HL-60 (cell line): ENCODE data around the gene ZBTB34.
A peak's percentile ranks its signal among the peaks of the same experiment; 100 is the strongest.

Experiments
- DNase-seq, 2 experiments: peaks; one replicate each; pipeline ENCODE4 v3.0.0-alpha.2; 2010 to 2020; ENCODE audit warnings: low read depth in 1 of 2, low spot score in 1 of 2
- H3K27ac ChIP-seq: fragments of 250-450 bp; sonication (Bioruptor Pico); replicated peaks from 2 replicates; pipeline ENCODE4 v1.5.1; 2020; ENCODE audit warnings: mild to moderate bottlenecking, moderate library complexity
- H3K27me3 ChIP-seq: fragments of 250-450 bp; sonication (Bioruptor Pico); 2 replicates; pipeline ENCODE4 v1.5.1; 2021; ENCODE audit warnings: mild to moderate bottlenecking, moderate library complexity; ENCODE audit not compliant: insufficient read depth, poor library complexity, severe bottlenecking
- H3K4me3 ChIP-seq: replicated peaks from 2 replicates; pipeline ENCODE4 v1.5.1; 2011; ENCODE audit warnings: mild to moderate bottlenecking, control low read depth, low read length; ENCODE audit not compliant: insufficient read depth
- GABPA ChIP-seq: IDR thresholded peaks from 2 replicates; pipeline ENCODE4 v1.6.1; 2012; ENCODE audit warnings: low read depth
- POLR2AphosphoS5 ChIP-seq: IDR thresholded peaks from 2 replicates; pipeline ENCODE4 v1.6.1; 2012; ENCODE audit warnings: low read depth
- SPI1 ChIP-seq: IDR thresholded peaks from 2 replicates; pipeline ENCODE4 v1.6.1; 2012; ENCODE audit warnings: low read depth, mild to moderate bottlenecking, borderline replicate concordance
- TF ChIP-seq, protein P1 (sequence below): IDR thresholded peaks from one replicate; pipeline ENCODE4 v1.5.1; 2011; ENCODE audit warnings: low read length, control low read depth, inconsistent platforms; ENCODE audit not compliant: insufficient read depth
- TF ChIP-seq, protein P2 (sequence below): IDR thresholded peaks from 2 replicates; pipeline ENCODE4 v1.6.1; 2012; ENCODE audit warnings: low read depth; ENCODE audit not compliant: insufficient replicate concordance

ZBTB34 gene

DNA sequence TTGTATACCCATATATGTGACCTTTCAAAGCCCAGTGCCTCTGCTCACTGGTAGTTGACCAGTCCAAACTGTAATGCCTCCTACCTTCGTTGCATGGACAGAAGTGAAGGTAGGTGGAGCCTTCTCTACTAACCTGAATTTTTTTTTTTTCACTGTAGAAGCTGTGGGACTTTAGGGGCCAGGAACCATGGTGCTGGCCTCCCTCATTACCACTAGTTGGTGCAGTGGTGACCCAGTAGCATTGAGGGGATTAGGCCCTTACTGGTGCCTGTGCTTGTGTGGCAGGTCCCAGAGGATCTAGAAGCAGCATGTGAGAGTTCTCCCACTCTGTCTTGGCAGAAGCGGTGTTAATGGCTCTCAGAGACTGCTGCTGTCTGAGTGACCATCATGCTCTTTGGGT, 56.5 kb downstream of the ZBTB34 start:
- Histone ChIP-seq H3K27me3 (peaks cover 6% of the 10 kb centered on the region), H3K27ac (no peak overlapping the region), H3K4me3 (no peak overlapping the region)
- DNase-seq, result no peak
- TF ChIP-seq, protein P1, sequence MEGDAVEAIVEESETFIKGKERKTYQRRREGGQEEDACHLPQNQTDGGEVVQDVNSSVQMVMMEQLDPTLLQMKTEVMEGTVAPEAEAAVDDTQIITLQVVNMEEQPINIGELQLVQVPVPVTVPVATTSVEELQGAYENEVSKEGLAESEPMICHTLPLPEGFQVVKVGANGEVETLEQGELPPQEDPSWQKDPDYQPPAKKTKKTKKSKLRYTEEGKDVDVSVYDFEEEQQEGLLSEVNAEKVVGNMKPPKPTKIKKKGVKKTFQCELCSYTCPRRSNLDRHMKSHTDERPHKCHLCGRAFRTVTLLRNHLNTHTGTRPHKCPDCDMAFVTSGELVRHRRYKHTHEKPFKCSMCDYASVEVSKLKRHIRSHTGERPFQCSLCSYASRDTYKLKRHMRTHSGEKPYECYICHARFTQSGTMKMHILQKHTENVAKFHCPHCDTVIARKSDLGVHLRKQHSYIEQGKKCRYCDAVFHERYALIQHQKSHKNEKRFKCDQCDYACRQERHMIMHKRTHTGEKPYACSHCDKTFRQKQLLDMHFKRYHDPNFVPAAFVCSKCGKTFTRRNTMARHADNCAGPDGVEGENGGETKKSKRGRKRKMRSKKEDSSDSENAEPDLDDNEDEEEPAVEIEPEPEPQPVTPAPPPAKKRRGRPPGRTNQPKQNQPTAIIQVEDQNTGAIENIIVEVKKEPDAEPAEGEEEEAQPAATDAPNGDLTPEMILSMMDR, result peak; percentile 1
- TF ChIP-seq, protein P2, sequence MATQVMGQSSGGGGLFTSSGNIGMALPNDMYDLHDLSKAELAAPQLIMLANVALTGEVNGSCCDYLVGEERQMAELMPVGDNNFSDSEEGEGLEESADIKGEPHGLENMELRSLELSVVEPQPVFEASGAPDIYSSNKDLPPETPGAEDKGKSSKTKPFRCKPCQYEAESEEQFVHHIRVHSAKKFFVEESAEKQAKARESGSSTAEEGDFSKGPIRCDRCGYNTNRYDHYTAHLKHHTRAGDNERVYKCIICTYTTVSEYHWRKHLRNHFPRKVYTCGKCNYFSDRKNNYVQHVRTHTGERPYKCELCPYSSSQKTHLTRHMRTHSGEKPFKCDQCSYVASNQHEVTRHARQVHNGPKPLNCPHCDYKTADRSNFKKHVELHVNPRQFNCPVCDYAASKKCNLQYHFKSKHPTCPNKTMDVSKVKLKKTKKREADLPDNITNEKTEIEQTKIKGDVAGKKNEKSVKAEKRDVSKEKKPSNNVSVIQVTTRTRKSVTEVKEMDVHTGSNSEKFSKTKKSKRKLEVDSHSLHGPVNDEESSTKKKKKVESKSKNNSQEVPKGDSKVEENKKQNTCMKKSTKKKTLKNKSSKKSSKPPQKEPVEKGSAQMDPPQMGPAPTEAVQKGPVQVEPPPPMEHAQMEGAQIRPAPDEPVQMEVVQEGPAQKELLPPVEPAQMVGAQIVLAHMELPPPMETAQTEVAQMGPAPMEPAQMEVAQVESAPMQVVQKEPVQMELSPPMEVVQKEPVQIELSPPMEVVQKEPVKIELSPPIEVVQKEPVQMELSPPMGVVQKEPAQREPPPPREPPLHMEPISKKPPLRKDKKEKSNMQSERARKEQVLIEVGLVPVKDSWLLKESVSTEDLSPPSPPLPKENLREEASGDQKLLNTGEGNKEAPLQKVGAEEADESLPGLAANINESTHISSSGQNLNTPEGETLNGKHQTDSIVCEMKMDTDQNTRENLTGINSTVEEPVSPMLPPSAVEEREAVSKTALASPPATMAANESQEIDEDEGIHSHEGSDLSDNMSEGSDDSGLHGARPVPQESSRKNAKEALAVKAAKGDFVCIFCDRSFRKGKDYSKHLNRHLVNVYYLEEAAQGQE, result no peak

DNA sequence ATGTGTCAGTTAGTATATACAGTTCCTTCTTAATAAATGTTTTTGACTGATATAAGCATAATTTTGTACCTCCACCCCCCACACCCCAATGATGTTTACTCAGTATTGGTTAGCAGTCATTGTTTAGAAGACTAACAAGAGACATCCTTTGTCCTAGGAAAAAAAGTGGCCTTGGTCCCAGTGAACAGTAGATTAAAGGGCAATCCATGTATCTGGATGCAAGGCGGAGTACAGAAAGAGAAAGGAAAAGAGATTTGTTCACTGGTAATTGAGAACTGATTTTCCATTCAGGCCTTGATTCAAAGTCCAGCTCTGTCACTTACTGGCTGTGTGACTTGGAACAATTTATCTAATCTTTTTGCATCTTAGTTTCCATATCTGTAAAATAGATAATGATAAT, 58.8 kb downstream of the ZBTB34 start:
- TF ChIP-seq, protein P2, result no peak
- TF ChIP-seq, protein P1, result no peak
- TF ChIP-seq POLR2AphosphoS5, result no peak
- TF ChIP-seq GABPA, result no peak
- TF ChIP-seq SPI1, result no peak

DNA sequence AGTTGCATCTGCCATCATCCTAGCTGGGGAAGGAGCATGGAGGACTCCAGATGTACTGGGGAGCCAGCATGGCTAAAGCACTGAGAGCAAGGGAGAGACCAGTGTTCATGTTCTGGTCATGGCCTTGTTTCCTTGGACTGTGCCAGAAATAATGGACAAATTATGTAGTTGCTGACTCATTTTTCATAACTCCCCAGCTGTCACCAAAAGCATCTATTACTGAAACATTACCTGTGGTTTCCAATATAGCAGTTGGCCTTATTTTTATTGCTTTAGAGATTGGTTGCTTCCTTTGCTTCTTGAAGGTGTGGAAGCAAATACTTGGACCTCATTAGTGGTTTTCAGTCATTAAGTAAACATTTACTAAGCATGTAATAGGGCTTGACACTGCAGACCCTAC, 65.4 kb downstream of the ZBTB34 start:
- Histone ChIP-seq H3K27ac (no peak overlapping the region), H3K27me3 (peaks cover 3% of the 10 kb centered on the region), H3K4me3 (no peak overlapping the region)
- TF ChIP-seq, protein P1, result no peak
- TF ChIP-seq GABPA (no peak), POLR2AphosphoS5 (no peak), SPI1 (no peak)
- TF ChIP-seq, protein P2, result no peak
- DNase-seq, result no peak

More for the DNA sequence above, 58.8 kb downstream of the ZBTB34 start:
- H3K27ac ChIP-seq, result no peak overlapping the region
- peaks cover 4% of the 10 kb centered on the region for H3K27me3 ChIP-seq
- no peak for DNase-seq
- no peak overlapping the region for H3K4me3 ChIP-seq
